ENCODE measurements around the gene NLK.

NLK gene

GRCh38 chr17:28159004-28159403 is 116.5 kb downstream of the NLK start:
- TF ChIP-seq POLR2A (IDR thresholded peaks at IDR 0.05; ENCODE audit: extremely low read depth, insufficient read length) (no peak), CTCF (IDR thresholded peaks at IDR 0.05; ENCODE audit: low read depth, low read length) (no peak), MAX (IDR thresholded peaks at IDR 0.05; ENCODE audit: low read depth, low read length) (no peak), MYC (IDR thresholded peaks at IDR 0.05; ENCODE audit: low read depth, low read length) (no peak)
- DNase-seq (ENCODE audit: low read depth) = no peak
- H3K4me3 ChIP-seq (ENCODE audit: low read depth, low read length) = no peak overlapping the region

- H3K4me3 ChIP-seq (ENCODE audit: low read depth, low read length) = no peak overlapping the region
- no peak for DNase-seq (ENCODE audit: low read depth)
- no peak for TF ChIP-seq MYC (IDR thresholded peaks at IDR 0.05; ENCODE audit: low read depth, low read length)
- TF ChIP-seq CTCF (IDR thresholded peaks at IDR 0.05; ENCODE audit: low read depth, low read length) = no peak
- no peak for TF ChIP-seq MAX (IDR thresholded peaks at IDR 0.05; ENCODE audit: low read depth, low read length)
- no peak for TF ChIP-seq POLR2A (IDR thresholded peaks at IDR 0.05; ENCODE audit: extremely low read depth, insufficient read length)
Measured at GRCh38 chr17:28159924-28160323, 117.4 kb downstream of the NLK start.

- no peak for DNase-seq (ENCODE audit: low read depth)
- H3K4me3 ChIP-seq (ENCODE audit: low read depth, low read length) = no peak overlapping the region
- no peak for TF ChIP-seq MYC (IDR thresholded peaks at IDR 0.05; ENCODE audit: low read depth, low read length)
- TF ChIP-seq MAX (IDR thresholded peaks at IDR 0.05; ENCODE audit: low read depth, low read length) = no peak
- no peak for TF ChIP-seq POLR2A (IDR thresholded peaks at IDR 0.05; ENCODE audit: extremely low read depth, insufficient read length)
- TF ChIP-seq CTCF (IDR thresholded peaks at IDR 0.05; ENCODE audit: low read depth, low read length) = no peak
Measured at GRCh38 chr17:28160610-28161009, 118.1 kb downstream of the NLK start.

GRCh38 chr17:28161311-28161710 is 118.8 kb downstream of the NLK start:
- DNase-seq (ENCODE audit: low read depth) = no peak
- H3K4me3 ChIP-seq (ENCODE audit: low read depth, low read length) = no peak overlapping the region
- TF ChIP-seq CTCF (IDR thresholded peaks at IDR 0.05; ENCODE audit: low read depth, low read length) (no peak), MYC (IDR thresholded peaks at IDR 0.05; ENCODE audit: low read depth, low read length) (no peak), MAX (IDR thresholded peaks at IDR 0.05; ENCODE audit: low read depth, low read length) (no peak), POLR2A (IDR thresholded peaks at IDR 0.05; ENCODE audit: extremely low read depth, insufficient read length) (no peak)

GRCh38 chr17:28166478-28166877 is 124.0 kb downstream of the NLK start:
- TF ChIP-seq MYC (IDR thresholded peaks at IDR 0.05; ENCODE audit: low read depth, low read length) (no peak), MAX (IDR thresholded peaks at IDR 0.05; ENCODE audit: low read depth, low read length) (no peak), POLR2A (IDR thresholded peaks at IDR 0.05; ENCODE audit: extremely low read depth, insufficient read length) (no peak)
- no peak overlapping the region for H3K4me3 ChIP-seq (ENCODE audit: low read depth, low read length)
- no peak for DNase-seq (ENCODE audit: low read depth)

GRCh38 chr17:28169621-28170349 is 127.3 kb downstream of the NLK start:
- no peak overlapping the region for H3K4me3 ChIP-seq (ENCODE audit: low read depth, low read length)
- TF ChIP-seq POLR2A (IDR thresholded peaks at IDR 0.05; ENCODE audit: extremely low read depth, insufficient read length) = no peak
- TF ChIP-seq MAX (IDR thresholded peaks at IDR 0.05; ENCODE audit: low read depth, low read length) = no peak
- TF ChIP-seq MYC (IDR thresholded peaks at IDR 0.05; ENCODE audit: low read depth, low read length) = no peak
- no peak for TF ChIP-seq CTCF (IDR thresholded peaks at IDR 0.05; ENCODE audit: low read depth, low read length)
- no peak for DNase-seq (ENCODE audit: low read depth)
